Fibroblast of lung (primary cell): ENCODE measurements around the gene SDE2. TPM values are rescaled to one million over a fixed set of nuclear protein-coding genes. Genes with fewer than 3 reads are reported as not detected.
"Not testable (repeated sequence)": the region's sequence is repeated elsewhere in the genome, so short reads cannot be mapped to it uniquely, and the experiment has no call there.

Experiments
- DNase-seq, 2 donors: peaks; one replicate each; pipeline versions ENCODE4 v3.0.0 to v3.0.0-alpha.2; 2010; ENCODE audit warnings: low read depth in 2 of 2
- H2AFZ ChIP-seq: 2 replicates; pipeline ENCODE4 v1.5.1; 2012; ENCODE audit warnings: low read length, control low read depth, inconsistent platforms
- H3K27ac ChIP-seq: 2 replicates; pipeline ENCODE4 v1.5.1; 2011; ENCODE audit warnings: low read length, control low read depth; ENCODE audit not compliant: insufficient read depth
- H3K27me3 ChIP-seq: 2 replicates; pipeline ENCODE4 v1.5.1; 2011; ENCODE audit warnings: mild to moderate bottlenecking, low read length; ENCODE audit not compliant: control insufficient read depth, insufficient read depth
- H3K36me3 ChIP-seq: 2 replicates; pipeline ENCODE4 v1.5.1; 2011; ENCODE audit warnings: low read length; ENCODE audit not compliant: control insufficient read depth, insufficient read depth
- H3K4me1 ChIP-seq: 2 replicates; pipeline ENCODE4 v1.5.1; 2011; ENCODE audit warnings: low read length; ENCODE audit not compliant: control insufficient read depth, insufficient read depth; ENCODE audit errors: extremely low read depth
- H3K4me2 ChIP-seq: 2 replicates; pipeline ENCODE4 v1.5.1; 2011; ENCODE audit warnings: low read length, control low read depth; ENCODE audit not compliant: insufficient read depth; ENCODE audit errors: extremely low read depth
- H3K4me3 ChIP-seq, 4 experiments: fragments of 200-600 bp in 1 of 4; sonication (generic) in 1 of 4; replicated peaks in 1 of 4; 2 replicates each; pipeline ENCODE4 v1.5.1; 2011 to 2016; ENCODE audit warnings: low read length in 4 of 4, low read depth in 3 of 4, mild to moderate bottlenecking in 3 of 4, control low read depth in 2 of 4, inconsistent platforms in 1 of 4, mixed read lengths in 1 of 4; ENCODE audit not compliant: insufficient read depth in 1 of 4; ENCODE audit errors: control extremely low read depth in 1 of 4
- H3K79me2 ChIP-seq: 2 replicates; pipeline ENCODE4 v1.5.1; 2012; ENCODE audit warnings: mild to moderate bottlenecking, low read length, inconsistent platforms; ENCODE audit not compliant: control insufficient read depth, insufficient read depth
- H3K9ac ChIP-seq: 2 replicates; pipeline ENCODE4 v1.5.1; 2011; ENCODE audit warnings: mild to moderate bottlenecking, low read length, control low read depth; ENCODE audit not compliant: insufficient read depth
- H3K9me3 ChIP-seq: 2 replicates; pipeline ENCODE4 v1.5.1; 2012; ENCODE audit warnings: low read depth, low read length; ENCODE audit not compliant: control insufficient read depth, insufficient read depth
- H4K20me1 ChIP-seq: 2 replicates; pipeline ENCODE4 v1.5.1; 2011; ENCODE audit warnings: low read length; ENCODE audit not compliant: control insufficient read depth, insufficient read depth; ENCODE audit errors: extremely low read depth
- CTCF ChIP-seq, 2 donors: IDR thresholded peaks in 1 of 2; conservative IDR thresholded peaks in 1 of 2; 1 replicate in 1 of 2; 2 replicates in 1 of 2; pipeline ENCODE4 v1.5.1; 2011 to 2012; ENCODE audit warnings: low read length in 2 of 2, control low read depth in 1 of 2, inconsistent platforms in 1 of 2, low read depth in 1 of 2, mild to moderate bottlenecking in 1 of 2
- EZH2 ChIP-seq: IDR thresholded peaks from 2 replicates; pipeline ENCODE4 v1.5.1; 2012; ENCODE audit warnings: low read length, control low read depth, mild to moderate bottlenecking; ENCODE audit errors: missing control alignments
- polyA plus RNA-seq, 2 donors: library from polyadenylated mRNA; depleted of rRNA in 1 of 2; stranded (reverse) in 1 of 2; unstranded in 1 of 2; fragments of >200 nt; gene quantifications; 2 replicates each; pipeline ENCODE4 v1.2.1, GENCODE V29; 2011 to 2012; ENCODE audit warnings: missing spikeins in 1 of 2
- total RNA-seq: library from RNA; depleted of rRNA; stranded (reverse); fragments of >200 nt; gene quantifications from 2 replicates; pipeline ENCODE4 v1.2.1, GENCODE V29; 2014

SDE2 gene
- total and polyA plus RNA-seq, 2 donors (not counting 1 experiment from before 2014, with no cell fraction given), result 17.2 to 25.8 TPM

- no peak for DNase-seq
- H3K27ac ChIP-seq, result no peak overlapping the region
- H3K4me3 ChIP-seq, result no peak overlapping the region
- no peak for TF ChIP-seq EZH2
- TF ChIP-seq CTCF (conservative IDR thresholded peaks at IDR 0.05 in 1 of 2, IDR thresholded peaks at IDR 0.05 in 1 of 2; ENCODE audit: low read depth in 1 of 2, low read length in 2 of 2), result no peak
- no peak overlapping the region for H2AFZ ChIP-seq
- H4K20me1 ChIP-seq, result no peaks in the 10 kb centered on the region
- no peaks in the 10 kb centered on the region for H3K27me3 ChIP-seq
- no peak overlapping the region for H3K4me2 ChIP-seq
- H3K79me2 ChIP-seq, result no peaks in the 10 kb centered on the region
- H3K9me3 ChIP-seq, result no peaks in the 10 kb centered on the region
- H3K4me1 ChIP-seq, result no peaks in the 10 kb centered on the region
- H3K36me3 ChIP-seq, result no peaks in the 10 kb centered on the region
- H3K9ac ChIP-seq, result no peak overlapping the region
Measured at GRCh38 chr1:225974454-225974853, 24.7 kb downstream of the SDE2 start.

GRCh38 chr1:225973158-225973557 lies 26.0 kb downstream of the SDE2 start:
- no peaks in the 10 kb centered on the region for H3K4me1 ChIP-seq
- no peak overlapping the region for H3K9ac ChIP-seq
- no peak overlapping the region for H3K4me3 ChIP-seq
- no peak overlapping the region for H2AFZ ChIP-seq
- no peak for DNase-seq
- no peak for TF ChIP-seq CTCF (conservative IDR thresholded peaks at IDR 0.05 in 1 of 2, IDR thresholded peaks at IDR 0.05 in 1 of 2; ENCODE audit: low read depth in 1 of 2, low read length in 2 of 2)
- TF ChIP-seq EZH2, result no peak
- no peak overlapping the region for H3K27ac ChIP-seq
- no peak overlapping the region for H3K4me2 ChIP-seq
- no peaks in the 10 kb centered on the region for H3K79me2 ChIP-seq
- no peaks in the 10 kb centered on the region for H3K9me3 ChIP-seq
- no peaks in the 10 kb centered on the region for H3K36me3 ChIP-seq
- no peaks in the 10 kb centered on the region for H4K20me1 ChIP-seq
- no peaks in the 10 kb centered on the region for H3K27me3 ChIP-seq

GRCh38 chr1:225972344-225973152 lies 26.6 kb downstream of the SDE2 start:
- Histone ChIP-seq H3K27ac (no peak overlapping the region), H4K20me1 (no peaks in the 10 kb centered on the region), H3K4me2 (no peak overlapping the region), H3K9ac (no peak overlapping the region), H3K4me3 (no peak overlapping the region), H3K27me3 (no peaks in the 10 kb centered on the region), H3K36me3 (no peaks in the 10 kb centered on the region), H3K79me2 (no peaks in the 10 kb centered on the region), H2AFZ (no peak overlapping the region), H3K9me3 (no peaks in the 10 kb centered on the region), H3K4me1 (no peaks in the 10 kb centered on the region)
- no peak for TF ChIP-seq CTCF (conservative IDR thresholded peaks at IDR 0.05 in 1 of 2, IDR thresholded peaks at IDR 0.05 in 1 of 2; ENCODE audit: low read depth in 1 of 2, low read length in 2 of 2)
- no peak for TF ChIP-seq EZH2
- DNase-seq, result no peak

- DNase-seq, H4K20me1 ChIP-seq, H3K27me3 ChIP-seq: not testable (repeated sequence)
Measured at GRCh38 chr1:225970592-225971157, 28.5 kb downstream of the SDE2 start.

More at GRCh38 chr1:225970592-225971157, 28.5 kb downstream of the SDE2 start:
- H2AFZ ChIP-seq, H3K9ac ChIP-seq, H3K36me3 ChIP-seq, H3K4me2 ChIP-seq, H3K4me1 ChIP-seq, H3K79me2 ChIP-seq, H3K4me3 ChIP-seq, H3K9me3 ChIP-seq, H3K27ac ChIP-seq: not testable (repeated sequence)
